Stimulated activated CD4-positive, alpha-beta T cell treated with anti-CD3 and anti-CD28 coated beads, Interleukin-15, amount 100 ng/mL, for 1 hour (primary cell): Measurements from ENCODE around the gene CHPF2.

Experiments
- DNase-seq, 2 donors: peaks; one replicate each; pipeline ENCODE4 v3.0.0-alpha.2; 2020; ENCODE audit warnings: low read depth in 1 of 2, low spot score in 1 of 2

The CHPF2 gene

GRCh38 chr7:151204383-151205032, 27.8 kb upstream of the CHPF2 start:
- DNase-seq = no peak

GRCh38 chr7:151205730-151206129, 26.6 kb upstream of the CHPF2 start:
- no peak for DNase-seq

- no peak for DNase-seq
These were observed 25.4 kb upstream of the CHPF2 start for GRCh38 chr7:151206914-151207313.

- no peak for DNase-seq
These were observed 25.0 kb upstream of the CHPF2 start for GRCh38 chr7:151207315-151207714.

GRCh38 chr7:151207804-151208203, 24.5 kb upstream of the CHPF2 start:
- DNase-seq = no peak

GRCh38 chr7:151208253-151208862, 23.9 kb upstream of the CHPF2 start:
- no peak for DNase-seq

GRCh38 chr7:151209588-151209987, 22.7 kb upstream of the CHPF2 start:
- no peak for DNase-seq

- no peak for DNase-seq
These were observed 22.0 kb upstream of the CHPF2 start, which contains the start of gene H2BK1 for GRCh38 chr7:151210087-151210854. TSS of gene H2BK1 (minus strand) at chr7:151210488. CDS start at chr7:151210318, 170 bp downstream.

- no peak for DNase-seq
These were observed 21.0 kb upstream of the CHPF2 start for GRCh38 chr7:151211155-151211772.

GRCh38 chr7:151212626-151213025, 19.7 kb upstream of the CHPF2 start:
- DNase-seq = no peak

- DNase-seq = no peak
These were observed 18.5 kb upstream of the CHPF2 start for GRCh38 chr7:151213826-151214225.

GRCh38 chr7:151215396-151215795, 16.9 kb upstream of the CHPF2 start:
- no peak for DNase-seq

GRCh38 chr7:151218170-151218569, 14.1 kb upstream of the CHPF2 start:
- no peak for DNase-seq

- no peak for DNase-seq
These were observed 8.6 kb upstream of the CHPF2 start for GRCh38 chr7:151223728-151224127.

- DNase-seq = no peak
These were observed 6.3 kb upstream of the CHPF2 start for GRCh38 chr7:151225948-151226510.

- DNase-seq = no peak
These were observed 5.8 kb upstream of the CHPF2 start for GRCh38 chr7:151226560-151226874.

GRCh38 chr7:151226875-151227782, 5.2 kb upstream of the CHPF2 start, which contains the start of gene ABCF2:
TSS of gene ABCF2 (minus strand) at chr7:151227205. CDS start at chr7:151226458, 747 bp downstream.
- DNase-seq = peak; percentile 94 to 98

- no peak for DNase-seq
These were observed 4.0 kb upstream of the CHPF2 start for GRCh38 chr7:151228024-151228866.

- no peak for DNase-seq
These were observed 3.0 kb upstream of the CHPF2 start for GRCh38 chr7:151229249-151229648.

- DNase-seq = no peak
These were observed 1.2 kb upstream of the CHPF2 start for GRCh38 chr7:151231080-151231479.
